Activated gamma-delta T cell (primary cell): ENCODE data around the gene COIL.
"Not testable (repeated sequence)": the region's sequence is repeated elsewhere in the genome, so short reads cannot be mapped to it uniquely, and the experiment has no call there.

ENCODE experiments used
- DNase-seq: peaks from one replicate; lab custom pipeline; 2025; lab: John Stamatoyannopoulos, UW

The COIL gene

DNA sequence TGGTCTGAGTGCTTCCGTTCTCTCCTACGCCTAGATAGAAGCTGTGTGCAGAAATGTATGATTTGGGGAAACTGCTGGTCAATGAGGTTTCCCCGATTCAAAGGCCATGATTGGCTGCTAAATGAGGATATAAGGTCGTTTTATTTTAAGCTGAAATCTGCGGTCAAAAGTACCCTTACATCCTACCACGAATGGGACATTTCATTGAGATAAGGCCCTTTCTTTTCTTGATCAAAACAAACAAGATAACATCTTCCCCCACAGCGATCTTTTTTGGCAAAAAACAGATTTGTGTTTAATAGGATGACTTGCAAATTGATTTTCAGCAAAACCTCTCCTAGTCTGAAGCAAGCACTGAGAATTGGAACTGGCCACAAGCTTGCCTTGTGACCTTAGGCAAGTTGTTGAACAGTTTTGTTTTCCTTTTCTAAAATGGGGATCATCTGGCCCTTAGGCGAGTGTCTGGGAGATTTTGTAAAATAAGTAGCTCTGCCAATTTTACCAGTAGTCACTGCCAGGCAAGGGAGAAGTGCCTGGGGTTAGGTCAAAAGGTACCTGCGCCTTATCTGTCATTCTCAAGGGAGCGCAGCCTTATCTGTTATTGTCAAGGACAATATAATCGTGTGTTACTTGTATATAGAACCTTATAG is 17.7 kb upstream of the COIL start:
- DNase-seq: no peak

DNA sequence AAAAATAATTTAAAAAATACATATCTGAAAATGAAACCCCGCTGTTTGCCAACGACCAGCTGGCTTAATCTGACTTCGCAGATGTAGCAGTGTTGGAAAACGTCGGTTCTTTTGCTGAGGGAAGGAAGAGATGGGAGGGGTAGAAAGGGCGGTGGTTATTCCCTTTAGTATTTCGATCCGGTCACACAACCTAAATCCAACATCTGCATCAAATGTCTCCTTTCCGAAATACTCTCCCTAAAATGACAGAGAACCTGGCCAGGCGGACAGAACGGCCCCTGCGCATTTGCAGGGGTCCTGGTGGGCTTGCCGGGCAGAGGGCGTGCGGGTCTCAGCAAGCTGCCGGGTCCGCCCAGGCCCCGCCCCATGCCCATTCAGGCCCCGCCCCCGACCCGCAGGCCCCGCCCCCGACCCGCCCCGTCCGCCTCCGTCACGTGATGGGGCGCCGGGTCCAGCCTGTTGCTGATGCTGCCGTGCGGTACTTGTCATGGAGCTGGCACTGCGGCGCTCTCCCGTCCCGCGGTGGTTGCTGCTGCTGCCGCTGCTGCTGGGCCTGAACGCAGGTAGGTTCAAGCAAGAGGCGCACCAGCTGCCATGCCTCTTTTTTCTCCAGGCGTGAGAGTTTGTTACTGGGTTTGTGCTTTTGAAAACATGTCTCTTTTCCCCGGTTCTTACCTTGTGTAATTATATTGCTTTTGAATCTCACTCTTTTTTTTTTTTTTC is 17.0 kb upstream of the COIL start, which contains the start of gene SCPEP1:
Gene SCPEP1 (plus strand): TSS at position 459 of the 723 bp plus-strand sequence. CDS start 29 bp downstream, at position 488.
- DNase-seq: peak; percentile 80

DNA sequence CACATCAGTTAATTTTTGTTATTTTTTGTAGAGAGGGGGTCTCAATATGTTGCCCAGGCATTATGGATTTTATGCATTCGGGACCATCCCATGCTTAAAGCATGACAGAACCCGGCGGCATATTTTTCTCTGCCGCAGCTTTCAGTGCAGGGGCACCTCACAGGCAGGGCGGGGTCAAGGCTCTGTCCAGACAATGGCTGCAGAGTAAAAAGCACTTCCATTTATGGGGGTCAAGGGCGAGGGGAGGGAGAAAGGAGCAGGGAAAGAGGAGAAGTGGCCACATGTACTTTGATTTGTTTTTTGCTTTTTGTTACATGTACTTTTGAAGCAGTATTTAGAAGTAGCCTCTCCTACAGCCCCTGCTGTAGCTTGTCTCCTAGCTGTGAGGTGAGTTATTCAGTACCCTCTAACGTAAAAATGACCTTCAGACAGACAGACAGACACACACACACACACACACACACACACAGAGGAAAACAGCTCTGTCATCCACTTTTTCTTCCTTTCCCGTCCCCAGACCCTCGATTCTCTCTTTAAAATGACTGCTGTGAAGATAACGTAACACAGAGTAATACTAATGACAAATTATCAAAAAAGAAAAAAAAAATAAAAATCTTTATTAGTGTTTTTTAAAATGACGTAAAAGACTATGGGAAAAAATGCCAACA is 16.2 kb upstream of the COIL start:
- DNase-seq: no peak

DNA sequence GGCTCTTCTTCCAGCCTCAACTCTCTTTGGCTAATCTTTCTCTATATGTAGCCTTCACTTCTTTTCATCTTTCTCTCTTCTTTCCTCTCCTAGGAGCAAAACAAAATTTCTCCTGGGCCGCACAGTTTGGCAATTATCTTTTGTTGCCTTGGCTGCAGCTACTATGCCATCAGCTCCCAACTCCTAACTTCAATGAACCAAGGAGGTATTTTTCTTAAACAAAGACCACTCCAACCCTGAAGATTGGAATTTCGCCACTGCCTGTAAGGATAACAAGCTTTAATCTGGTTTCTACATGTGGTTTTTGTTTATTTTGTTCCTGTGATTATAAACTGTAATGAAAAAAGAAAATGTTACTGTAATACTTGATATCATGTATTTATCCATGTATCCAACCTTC is 14.8 kb upstream of the COIL start:
- DNase-seq: no peak

DNA sequence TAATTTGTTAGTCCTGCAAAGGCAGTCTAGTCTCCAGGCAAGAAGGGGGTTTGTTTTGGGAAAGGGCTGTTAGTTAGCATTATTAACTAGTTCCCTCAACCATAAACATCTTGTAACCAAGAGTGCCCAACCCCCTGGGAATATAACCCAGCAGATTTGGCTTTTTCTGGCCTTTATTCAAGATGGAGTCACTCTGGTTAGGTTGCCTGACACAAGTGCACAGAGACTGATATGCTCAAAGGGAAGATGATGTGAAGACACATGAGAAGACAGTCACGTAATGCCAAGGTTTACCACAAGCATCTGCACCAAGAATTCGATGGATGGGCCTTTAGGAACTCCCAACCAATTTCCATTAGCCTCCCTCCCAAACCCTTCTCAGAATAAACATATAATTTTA is 13.2 kb upstream of the COIL start:
- DNase-seq: no peak

DNA sequence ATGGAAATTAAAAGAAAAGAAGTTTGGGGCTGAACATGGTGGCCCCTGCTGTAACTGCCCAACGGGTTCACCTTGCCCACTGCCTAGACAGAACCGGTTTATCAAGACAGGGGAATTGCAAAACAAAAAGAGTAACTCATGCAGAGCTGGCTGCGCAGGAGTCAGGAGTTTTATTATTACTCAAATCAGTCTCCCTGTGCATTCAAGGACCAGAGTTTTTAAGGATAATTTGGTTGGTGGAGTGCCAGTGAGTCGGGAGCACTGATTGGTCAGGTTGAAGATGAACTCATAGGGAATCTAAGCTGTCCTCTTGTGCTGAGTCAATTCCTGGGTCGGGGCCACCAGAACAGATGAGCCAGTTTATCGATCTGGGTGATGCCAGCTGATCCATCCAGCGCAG is 12.7 kb upstream of the COIL start:
- DNase-seq: no peak

DNA sequence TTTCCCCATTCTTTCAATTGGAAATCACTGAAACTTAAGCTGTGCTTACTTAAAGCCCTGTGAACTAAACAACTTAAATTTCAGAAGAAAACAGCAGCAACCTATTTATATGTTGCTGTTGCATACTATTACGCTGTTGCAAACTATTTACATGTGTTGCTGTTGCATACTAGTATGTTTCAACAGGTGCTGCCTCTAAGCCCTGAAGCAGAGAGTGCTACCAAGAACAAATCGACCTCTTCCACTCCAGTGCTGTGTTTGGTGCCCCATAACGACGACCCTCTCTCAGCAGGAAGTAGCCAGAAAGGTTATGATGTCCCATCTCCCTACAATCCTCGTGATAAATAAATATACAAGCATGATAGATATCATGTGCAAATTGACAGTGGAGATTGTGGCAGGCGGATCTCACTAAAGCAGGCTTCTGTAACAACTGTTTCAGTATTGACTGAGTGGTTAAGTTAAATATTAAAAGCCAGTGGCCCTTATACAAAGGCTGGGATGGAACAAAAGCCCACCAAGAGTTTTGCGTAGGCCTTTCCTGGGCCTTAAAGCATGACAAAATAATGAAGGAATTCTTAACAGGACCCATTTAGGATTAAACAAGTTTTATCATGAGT is 11.4 kb upstream of the COIL start:
- no peak for DNase-seq

DNA sequence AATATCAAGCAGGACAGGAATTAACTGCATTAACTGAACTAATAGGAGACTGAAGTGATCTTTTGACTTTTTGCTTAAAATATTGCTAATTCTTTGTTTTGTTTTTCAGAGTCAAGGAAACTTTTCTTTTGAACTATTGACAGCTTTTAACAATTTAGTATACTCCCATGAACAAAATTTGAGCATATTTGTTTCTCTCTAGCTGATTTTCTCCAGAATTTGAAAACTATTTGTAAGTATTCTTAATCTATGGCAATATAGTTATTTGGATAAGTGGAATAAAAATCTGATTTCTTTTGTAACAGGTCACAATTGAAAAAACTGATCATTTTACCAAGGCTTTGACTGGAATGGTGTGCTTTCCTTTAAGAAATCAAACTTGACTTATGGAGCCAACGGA is 10.1 kb upstream of the COIL start:
- no peak for DNase-seq

DNA sequence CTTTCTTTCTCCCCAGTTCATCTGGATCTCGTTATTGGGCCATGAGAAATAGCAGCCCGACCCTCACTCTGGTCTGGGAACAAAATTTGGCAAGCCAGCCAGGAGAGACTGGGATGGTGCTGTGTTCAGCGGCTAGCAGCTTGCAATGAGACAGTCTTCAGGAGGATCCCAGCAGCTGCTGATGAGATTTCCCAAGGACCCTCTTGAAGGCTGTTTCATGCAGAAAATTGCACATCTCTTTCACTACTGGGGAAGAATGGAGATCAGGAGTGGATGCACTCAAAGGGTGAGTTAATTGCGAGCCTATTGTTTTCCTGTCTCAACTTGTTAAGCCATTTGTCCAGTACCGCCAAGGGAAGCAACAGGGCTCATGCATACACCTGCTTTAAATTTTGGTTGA is 5.5 kb upstream of the COIL start:
- DNase-seq: no peak

DNA sequence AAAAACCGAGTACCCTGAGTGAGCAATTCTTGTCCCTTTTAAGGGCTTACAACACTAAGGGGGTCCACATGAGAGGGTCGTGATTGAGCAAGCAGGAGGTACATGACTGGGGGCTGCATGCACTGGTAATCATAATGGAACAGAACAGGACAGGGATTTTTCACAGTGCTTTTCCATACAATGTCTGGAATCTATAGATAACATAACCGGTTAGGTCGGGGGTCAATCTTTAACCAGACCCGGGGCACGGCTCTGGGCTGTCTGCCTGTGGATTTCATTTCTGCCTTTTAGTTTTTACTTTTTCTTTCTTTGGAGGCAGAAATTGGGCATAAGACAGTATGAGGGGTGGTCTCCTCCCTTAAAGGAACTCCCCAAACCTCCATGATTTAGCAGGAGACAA is 4.8 kb upstream of the COIL start:
- not testable (repeated sequence) for DNase-seq

DNA sequence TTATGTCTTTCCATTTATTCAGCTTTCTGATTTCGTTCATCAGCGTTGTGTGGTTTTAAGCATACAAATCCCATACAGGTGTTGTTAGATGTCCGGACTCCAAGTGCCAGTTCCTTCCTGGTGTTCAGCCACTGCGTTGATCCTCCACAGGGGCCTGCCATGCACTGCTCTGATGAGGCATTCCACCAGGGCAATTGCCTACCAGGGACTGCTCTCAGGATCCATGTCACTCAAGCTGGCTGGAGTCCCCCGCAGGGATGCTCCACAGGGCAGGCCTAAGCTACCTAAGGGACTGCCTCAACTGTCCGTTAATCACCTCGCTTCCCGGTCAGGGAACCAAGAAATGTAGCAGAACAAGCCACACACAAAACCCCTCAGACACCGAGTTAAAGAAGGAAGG is 4.4 kb upstream of the COIL start:
- DNase-seq: not testable (repeated sequence)

DNA sequence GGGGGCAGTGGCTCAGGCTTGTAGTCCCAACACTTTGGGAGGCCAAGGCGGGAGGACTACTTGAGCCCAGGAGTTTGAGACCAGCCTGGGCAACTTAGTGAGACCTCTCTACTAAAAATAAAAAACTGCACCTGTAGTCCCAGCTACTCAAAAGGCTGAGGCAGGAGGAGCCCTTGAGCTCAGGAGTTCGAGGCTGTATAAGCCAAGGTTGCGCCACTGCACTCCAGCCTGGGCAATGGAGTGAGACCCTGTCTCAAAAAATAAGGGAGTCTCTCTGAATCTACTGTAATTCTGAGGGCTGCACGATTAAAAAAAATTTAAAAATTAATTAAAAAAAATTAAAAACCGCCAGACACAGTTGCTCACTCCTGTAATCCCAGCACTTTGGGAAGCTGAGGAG is 3.9 kb downstream of the COIL start:
- no peak for DNase-seq

DNA sequence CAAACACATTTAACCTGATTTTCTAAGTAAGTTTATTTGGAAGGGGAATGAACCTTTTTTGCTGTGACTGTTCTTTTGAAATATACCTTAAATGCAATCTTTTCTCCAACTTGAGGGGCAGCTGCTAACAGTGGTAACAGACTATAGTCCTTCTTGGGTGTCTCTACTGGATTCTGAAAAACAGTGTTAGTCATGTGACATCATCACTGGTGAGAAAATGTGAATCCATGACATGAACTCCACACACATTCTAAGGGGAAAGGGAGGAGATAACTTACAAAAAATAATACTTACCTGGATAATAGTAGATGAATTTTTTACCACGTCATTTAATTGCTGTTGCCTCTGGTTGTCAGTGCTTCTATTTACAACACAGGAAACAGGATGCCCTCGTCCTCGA is 11.3 kb downstream of the COIL start:
- no peak for DNase-seq

DNA sequence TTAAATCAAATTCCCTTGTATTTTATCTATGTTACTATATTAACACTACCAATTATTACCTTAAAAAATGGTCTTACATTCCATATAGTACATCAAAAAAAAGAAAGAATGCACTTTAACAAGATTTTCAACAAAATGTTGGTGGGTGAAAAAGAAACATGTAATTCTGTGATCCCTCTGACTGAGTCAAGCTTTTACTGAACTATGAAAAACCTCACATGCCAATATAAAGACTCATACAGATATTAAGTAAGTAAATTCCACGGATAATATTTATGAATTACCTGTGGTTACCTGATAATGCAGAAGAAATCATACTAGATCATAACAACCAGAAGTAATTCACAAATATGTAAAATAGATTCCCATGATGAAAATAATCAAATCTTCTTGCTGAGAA is 12.4 kb downstream of the COIL start:
- no peak for DNase-seq

DNA sequence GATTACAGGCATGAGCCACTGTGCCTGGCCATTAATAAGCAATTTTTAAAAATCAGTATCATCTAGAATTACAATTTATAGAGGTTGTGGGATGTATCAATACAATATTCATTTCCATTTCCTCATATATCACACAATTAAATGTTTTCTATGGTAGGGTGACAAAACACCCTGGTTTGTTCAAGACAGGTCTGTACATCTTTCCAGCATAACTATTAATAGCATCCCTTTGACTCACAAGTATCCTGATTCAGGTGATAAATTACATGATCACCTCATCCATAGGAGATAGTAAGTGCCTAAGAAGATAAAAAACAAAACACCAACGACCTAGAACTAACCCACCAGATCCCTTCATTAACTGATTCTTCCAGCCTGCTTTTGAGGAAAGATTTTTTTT is 13.1 kb downstream of the COIL start:
- no peak for DNase-seq

DNA sequence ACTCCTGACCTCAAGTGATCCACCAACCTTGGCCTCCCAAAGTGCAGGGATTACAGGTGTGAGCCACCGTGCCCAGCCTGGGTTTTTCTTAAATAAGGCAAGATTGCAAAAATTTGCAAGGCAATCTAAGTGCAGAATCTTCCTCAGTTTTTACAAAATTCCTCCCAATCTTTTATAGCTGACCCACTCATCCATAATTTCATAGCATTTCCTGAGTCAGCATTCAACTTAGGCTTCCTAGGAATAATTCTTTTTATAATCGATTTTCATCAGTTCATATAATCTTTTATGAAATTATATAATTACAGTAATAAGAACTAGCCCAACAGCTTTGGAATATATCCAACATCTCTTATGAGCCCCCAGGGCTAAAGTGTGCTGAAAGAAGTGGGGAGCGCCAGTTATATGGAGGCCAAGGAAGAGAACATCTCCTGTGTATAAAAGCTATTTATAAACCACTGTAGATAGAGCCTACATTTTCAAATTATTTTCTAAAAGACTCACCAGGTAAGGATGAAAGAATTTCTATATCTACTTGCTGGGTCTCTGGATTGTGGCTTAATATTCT is 14.8 kb downstream of the COIL start:
- no peak for DNase-seq

DNA sequence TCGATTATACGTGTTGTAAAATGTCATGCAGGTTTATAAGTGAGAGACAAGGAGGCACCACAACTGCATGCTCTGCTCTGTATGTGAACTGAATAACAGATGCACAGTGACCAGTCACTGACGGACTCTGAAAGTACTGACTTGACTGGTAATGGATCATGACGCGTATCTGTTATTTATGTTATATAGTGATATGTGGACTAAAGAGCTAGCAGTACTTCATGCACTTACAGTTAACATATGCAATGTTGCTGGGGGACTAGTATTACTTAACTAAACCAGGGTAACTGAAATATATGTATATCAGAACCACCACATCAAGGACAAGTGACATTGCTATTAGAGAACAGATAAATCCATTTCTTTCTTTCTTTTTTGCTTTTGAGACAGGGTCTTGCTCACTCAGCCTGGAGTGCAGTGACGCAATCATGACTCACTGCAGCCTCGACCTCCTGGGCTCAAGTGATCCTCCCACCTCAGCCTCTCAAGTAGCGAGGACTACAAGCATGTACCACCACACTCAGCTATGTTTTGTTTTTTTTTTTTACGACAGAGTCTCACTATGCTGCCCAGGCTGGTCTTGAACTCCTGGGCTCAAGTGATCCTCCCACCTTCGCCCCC is 17.2 kb downstream of the COIL start:
- no peak for DNase-seq

DNA sequence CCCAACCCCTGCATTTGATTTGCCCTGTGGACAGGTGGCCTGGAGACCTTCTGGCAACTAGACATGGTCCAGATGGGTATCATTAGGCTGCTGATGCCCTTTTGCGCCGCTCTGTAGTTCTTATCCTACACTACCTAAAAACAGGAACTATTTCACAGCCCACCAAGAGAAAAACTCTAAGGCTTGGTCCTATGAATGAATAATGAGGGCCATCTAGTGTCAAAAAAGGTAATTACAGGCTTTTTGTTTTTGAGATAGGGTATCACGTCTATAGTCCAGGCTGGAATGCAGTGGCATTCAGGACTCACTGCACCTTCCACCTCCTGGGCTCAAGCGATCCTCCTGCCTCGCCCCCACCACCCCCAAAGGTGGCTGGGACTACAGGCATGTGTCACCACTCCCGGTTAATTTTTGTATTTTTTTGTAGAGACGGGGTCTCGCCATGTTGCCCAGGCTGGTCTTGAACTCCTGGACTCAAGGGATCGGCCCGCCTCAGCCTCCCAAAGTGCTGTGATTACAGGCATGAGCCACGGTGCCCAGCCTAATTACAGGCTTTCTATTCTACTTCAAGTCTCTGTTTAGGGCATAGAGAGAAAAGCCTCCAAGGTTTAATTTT is 20.9 kb downstream of the COIL start:
- no peak for DNase-seq

DNA sequence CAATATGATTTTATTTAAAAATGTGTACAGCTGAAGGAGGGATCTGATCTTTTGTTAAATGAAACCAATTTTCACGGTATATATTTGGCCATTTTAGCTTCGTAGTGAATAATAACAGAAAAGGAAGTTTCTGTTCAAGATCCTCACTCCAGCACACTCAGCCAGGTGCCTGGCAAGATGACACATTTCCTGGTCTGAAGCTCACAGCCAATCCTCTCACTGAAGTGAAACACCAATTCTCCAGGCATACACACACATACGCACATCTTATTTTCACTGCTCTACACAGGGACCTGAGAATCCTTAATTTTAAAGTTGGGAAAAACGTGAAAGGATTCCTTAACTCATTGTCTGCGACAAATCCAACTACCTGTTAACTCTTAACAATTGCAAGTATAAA is 22.6 kb downstream of the COIL start:
- DNase-seq: not testable (repeated sequence)

DNA sequence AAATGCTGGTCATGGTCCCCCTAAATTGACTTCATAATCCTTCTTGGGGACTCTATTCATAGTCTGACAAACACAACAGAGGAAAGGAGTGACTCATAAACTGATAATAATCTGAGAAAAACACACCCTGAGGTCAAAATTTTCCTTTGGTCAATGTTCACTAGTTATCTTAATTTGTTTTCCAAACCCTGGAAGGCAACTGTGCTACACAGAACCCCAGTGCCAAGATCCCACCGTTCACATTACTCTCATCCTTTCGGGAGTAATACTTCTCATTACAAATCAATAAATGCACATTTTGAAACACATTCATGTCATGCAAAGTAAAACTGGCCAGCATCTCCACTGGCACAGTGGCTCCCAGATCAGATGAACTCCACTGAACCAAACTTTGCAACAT is 23.2 kb downstream of the COIL start:
- DNase-seq: no peak

DNA sequence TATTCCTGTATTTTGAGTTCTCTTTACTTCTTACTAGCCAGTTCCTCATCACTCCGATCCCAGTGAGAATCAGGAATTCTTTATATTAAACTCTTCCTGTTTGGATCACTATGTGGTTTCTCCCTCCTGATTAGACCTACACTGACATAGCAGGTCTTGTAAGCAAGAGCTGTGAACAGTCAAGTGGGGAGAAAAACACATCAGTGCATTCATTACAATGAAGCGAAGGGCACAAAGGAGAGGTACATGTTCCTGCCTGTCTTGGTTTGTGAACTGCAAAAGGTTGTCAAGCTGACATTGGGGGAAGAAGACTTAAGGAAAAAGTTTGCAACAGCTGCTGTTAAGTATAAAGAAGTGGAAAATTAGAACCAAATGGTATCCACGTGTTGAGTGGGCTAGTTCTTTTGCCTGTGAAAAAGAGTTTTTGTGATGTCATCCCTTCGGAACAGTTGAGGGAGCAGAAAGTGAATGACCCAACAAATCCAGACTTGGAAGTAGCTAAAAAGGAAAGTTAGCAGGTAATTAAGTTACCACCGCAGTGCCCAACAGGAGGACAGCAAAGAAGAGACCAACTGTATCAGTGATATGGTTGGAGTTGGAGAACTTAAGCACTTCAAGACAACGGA is 24.0 kb downstream of the COIL start:
- DNase-seq: no peak
